ENCODE results near the gene CAV2. TPM values are rescaled to one million over a fixed set of nuclear protein-coding genes. Genes with fewer than 3 reads are reported as not detected.

The CAV2 gene
- total and polyA plus RNA-seq, 2 of the 8 experiments (the other 6 are each of a cell fraction or from before 2014, with no cell fraction given), result 2.8 to 4.7 TPM

- no peak for TF ChIP-seq CHD7 (IDR thresholded peaks at IDR 0.05; ENCODE audit: insufficient replicate concordance, low read length)
- no peak for TF ChIP-seq TAF1 (IDR thresholded peaks at IDR 0.05; ENCODE audit: low read depth, low read length)
- TF ChIP-seq JUND (IDR thresholded peaks at IDR 0.05; ENCODE audit: low read length), result no peak
- no peak for TF ChIP-seq BCL11A (IDR thresholded peaks at IDR 0.05; ENCODE audit: low read depth in 2 of 2, low read length in 2 of 2)
- TF ChIP-seq RNF2 (IDR thresholded peaks at IDR 0.05; ENCODE audit: borderline replicate concordance, low read depth, low read length, missing control alignments, poor library complexity, severe bottlenecking), result no peak
- TF ChIP-seq RXRA (IDR thresholded peaks at IDR 0.05; ENCODE audit: insufficient read depth, low read depth, low read length), result no peak
- no peak for TF ChIP-seq NANOG (IDR thresholded peaks at IDR 0.05; ENCODE audit: insufficient read depth, low read depth, low read length, poor library complexity, severe bottlenecking)
- TF ChIP-seq EZH2 (IDR thresholded peaks at IDR 0.05; ENCODE audit: low read depth, low read length, severe bottlenecking), result no peak
- TF ChIP-seq JUN (IDR thresholded peaks at IDR 0.05; ENCODE audit: low read depth, low read length), result no peak
- no peak for TF ChIP-seq KDM5A (IDR thresholded peaks at IDR 0.05; ENCODE audit: low read length)
- no peak for TF ChIP-seq EP300 (IDR thresholded peaks at IDR 0.05; ENCODE audit: borderline replicate concordance in 1 of 2, low read depth in 2 of 2, low read length in 2 of 2)
These were observed 35.6 kb upstream of the CAV2 start (continued) for GRCh38 chr7:116463956-116464355.
